Astrocyte (in vitro differentiated cells and primary cell): ENCODE measurements around the gene COMT.

Source experiments
- EZH2 ChIP-seq: IDR thresholded peaks from 2 replicates; pipeline ENCODE4 v1.6.1; 2012; ENCODE audit warnings: mild to moderate bottlenecking, low read length, inconsistent platforms; ENCODE audit not compliant: insufficient read depth
- TF ChIP-seq, protein P1 (sequence below): IDR thresholded peaks from 2 replicates; pipeline ENCODE4 v1.5.1; 2011; ENCODE audit warnings: low read depth, mild to moderate bottlenecking, inconsistent platforms, low read length, moderate library complexity; ENCODE audit not compliant: insufficient read depth

DNA sequence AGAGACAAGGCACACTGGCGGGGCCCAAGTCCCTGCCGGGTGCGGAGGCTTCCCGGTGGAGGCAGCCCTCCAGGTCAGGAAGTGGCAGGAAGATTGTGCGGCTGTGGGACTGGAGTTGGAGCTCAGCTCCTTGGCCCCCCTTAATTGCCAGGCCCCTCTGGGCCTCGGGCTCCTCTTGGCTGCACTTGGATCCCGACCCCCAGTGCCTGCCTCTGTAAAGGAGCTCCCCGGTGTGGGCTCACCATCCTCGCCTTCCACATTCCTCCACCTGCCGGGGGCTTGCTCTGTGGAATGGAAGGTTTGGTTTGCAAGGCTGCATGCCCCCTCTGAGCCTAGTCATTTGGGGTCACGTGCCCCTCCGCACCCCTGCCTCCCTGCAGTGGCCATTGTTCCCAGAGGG, 38.1 kb upstream of the COMT start:
- TF ChIP-seq, protein P1, sequence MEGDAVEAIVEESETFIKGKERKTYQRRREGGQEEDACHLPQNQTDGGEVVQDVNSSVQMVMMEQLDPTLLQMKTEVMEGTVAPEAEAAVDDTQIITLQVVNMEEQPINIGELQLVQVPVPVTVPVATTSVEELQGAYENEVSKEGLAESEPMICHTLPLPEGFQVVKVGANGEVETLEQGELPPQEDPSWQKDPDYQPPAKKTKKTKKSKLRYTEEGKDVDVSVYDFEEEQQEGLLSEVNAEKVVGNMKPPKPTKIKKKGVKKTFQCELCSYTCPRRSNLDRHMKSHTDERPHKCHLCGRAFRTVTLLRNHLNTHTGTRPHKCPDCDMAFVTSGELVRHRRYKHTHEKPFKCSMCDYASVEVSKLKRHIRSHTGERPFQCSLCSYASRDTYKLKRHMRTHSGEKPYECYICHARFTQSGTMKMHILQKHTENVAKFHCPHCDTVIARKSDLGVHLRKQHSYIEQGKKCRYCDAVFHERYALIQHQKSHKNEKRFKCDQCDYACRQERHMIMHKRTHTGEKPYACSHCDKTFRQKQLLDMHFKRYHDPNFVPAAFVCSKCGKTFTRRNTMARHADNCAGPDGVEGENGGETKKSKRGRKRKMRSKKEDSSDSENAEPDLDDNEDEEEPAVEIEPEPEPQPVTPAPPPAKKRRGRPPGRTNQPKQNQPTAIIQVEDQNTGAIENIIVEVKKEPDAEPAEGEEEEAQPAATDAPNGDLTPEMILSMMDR = no peak
- TF ChIP-seq EZH2 = no peak
